ENCODE data around the gene RFPL4AL1.

Gene RFPL4AL1

GRCh38 chr19:55781112-55781511 is 12.2 kb downstream of the RFPL4AL1 start:
- H4K20me1 ChIP-seq (ENCODE audit: control insufficient read depth, insufficient read depth, low read depth, low read length) = no peaks in the 10 kb centered on the region
- no peak overlapping the region for H3K27ac ChIP-seq (ENCODE audit: low read depth, low read length)
- H3K79me2 ChIP-seq (ENCODE audit: control insufficient read depth, low read length) = no peaks in the 10 kb centered on the region
- H3K4me3 ChIP-seq (ENCODE audit: low read length) = no peak overlapping the region
- H3K9me3 ChIP-seq (ENCODE audit: control insufficient read depth, insufficient read depth, low read length) = no peaks in the 10 kb centered on the region
- H3K4me1 ChIP-seq (ENCODE audit: control insufficient read depth, low read length) = no peaks in the 10 kb centered on the region
- H3K9me2 ChIP-seq (replicated peaks; ENCODE audit: control insufficient read depth, low read length) = no peaks in the 10 kb centered on the region
- H3K4me2 ChIP-seq (ENCODE audit: low read length) = no peak overlapping the region
- no peak for TF ChIP-seq EZH2phosphoT487 (IDR thresholded peaks at IDR 0.05; ENCODE audit: borderline replicate concordance, low read length)
- H3F3A ChIP-seq (ENCODE audit: control insufficient read depth, insufficient read depth) = no peaks in the 10 kb centered on the region
- H3K36me3 ChIP-seq (ENCODE audit: control insufficient read depth, low read length) = no peaks in the 10 kb centered on the region
- H3K27me3 ChIP-seq (ENCODE audit: control insufficient read depth, low read length) = no peaks in the 10 kb centered on the region

GRCh38 chr19:55795021-55795420 is 26.1 kb downstream of the RFPL4AL1 start:
- Histone ChIP-seq H3F3A (ENCODE audit: control insufficient read depth, insufficient read depth) (no peaks in the 10 kb centered on the region), H3K4me2 (ENCODE audit: low read length) (no peak overlapping the region), H3K27me3 (ENCODE audit: control insufficient read depth, low read length) (no peaks in the 10 kb centered on the region), H3K4me3 (ENCODE audit: low read length) (no peak overlapping the region), H3K9me2 (replicated peaks; ENCODE audit: control insufficient read depth, low read length) (no peaks in the 10 kb centered on the region), H3K4me1 (ENCODE audit: control insufficient read depth, low read length) (peaks cover 4% of the 10 kb centered on the region; the same call in 1 of the 2 replicates), H3K9me3 (ENCODE audit: control insufficient read depth, insufficient read depth, low read length) (no peaks in the 10 kb centered on the region), H3K27ac (ENCODE audit: low read depth, low read length) (no peak overlapping the region), H3K36me3 (ENCODE audit: control insufficient read depth, low read length) (no peaks in the 10 kb centered on the region), H3K79me2 (ENCODE audit: control insufficient read depth, low read length) (no peaks in the 10 kb centered on the region), H4K20me1 (ENCODE audit: control insufficient read depth, insufficient read depth, low read depth, low read length) (no peaks in the 10 kb centered on the region)
- TF ChIP-seq EZH2phosphoT487 (IDR thresholded peaks at IDR 0.05; ENCODE audit: borderline replicate concordance, low read length) (no peak), CTCF (IDR thresholded peaks at IDR 0.05; ENCODE audit: low read depth, low read length, poor library complexity, severe bottlenecking) (no peak)

- no peak overlapping the region for H3K4me3 ChIP-seq (ENCODE audit: low read length)
- H4K20me1 ChIP-seq (ENCODE audit: control insufficient read depth, insufficient read depth, low read depth, low read length) = no peaks in the 10 kb centered on the region
- no peaks in the 10 kb centered on the region for H3K79me2 ChIP-seq (ENCODE audit: control insufficient read depth, low read length)
- no peak for TF ChIP-seq EZH2phosphoT487 (IDR thresholded peaks at IDR 0.05; ENCODE audit: borderline replicate concordance, low read length)
- no peak for TF ChIP-seq CTCF (IDR thresholded peaks at IDR 0.05; ENCODE audit: low read depth, low read length, poor library complexity, severe bottlenecking)
- peaks cover 10% of the 10 kb centered on the region for H3K4me1 ChIP-seq (ENCODE audit: control insufficient read depth, low read length)
- H3K27ac ChIP-seq (ENCODE audit: low read depth, low read length) = no peak overlapping the region
- no peaks in the 10 kb centered on the region for H3K27me3 ChIP-seq (ENCODE audit: control insufficient read depth, low read length)
- H3F3A ChIP-seq (ENCODE audit: control insufficient read depth, insufficient read depth) = no peaks in the 10 kb centered on the region
- no peaks in the 10 kb centered on the region for H3K36me3 ChIP-seq (ENCODE audit: control insufficient read depth, low read length)
- no peaks in the 10 kb centered on the region; the same call in 1 of the 2 replicates for H3K9me3 ChIP-seq (ENCODE audit: control insufficient read depth, insufficient read depth, low read length)
- H3K9me2 ChIP-seq (replicated peaks; ENCODE audit: control insufficient read depth, low read length) = no peaks in the 10 kb centered on the region
- H3K4me2 ChIP-seq (ENCODE audit: low read length) = peak overlapping the region; percentile 13; the same call in 1 of the 2 replicates
Measured at GRCh38 chr19:55801416-55801815, 32.5 kb downstream of the RFPL4AL1 start.

GRCh38 chr19:55802281-55802680 is 33.4 kb downstream of the RFPL4AL1 start:
- Histone ChIP-seq H3K4me1 (ENCODE audit: control insufficient read depth, low read length) (peaks cover 10% of the 10 kb centered on the region), H3K27ac (ENCODE audit: low read depth, low read length) (no peak overlapping the region), H3K4me3 (ENCODE audit: low read length) (no peak overlapping the region), H3K79me2 (ENCODE audit: control insufficient read depth, low read length) (no peaks in the 10 kb centered on the region), H3F3A (ENCODE audit: control insufficient read depth, insufficient read depth) (no peaks in the 10 kb centered on the region), H3K4me2 (ENCODE audit: low read length) (no peak overlapping the region), H3K36me3 (ENCODE audit: control insufficient read depth, low read length) (no peaks in the 10 kb centered on the region), H3K27me3 (ENCODE audit: control insufficient read depth, low read length) (no peaks in the 10 kb centered on the region), H4K20me1 (ENCODE audit: control insufficient read depth, insufficient read depth, low read depth, low read length) (no peaks in the 10 kb centered on the region), H3K9me3 (ENCODE audit: control insufficient read depth, insufficient read depth, low read length) (no peaks in the 10 kb centered on the region; the same call in 1 of the 2 replicates), H3K9me2 (replicated peaks; ENCODE audit: control insufficient read depth, low read length) (no peaks in the 10 kb centered on the region)
- TF ChIP-seq CTCF (IDR thresholded peaks at IDR 0.05; ENCODE audit: low read depth, low read length, poor library complexity, severe bottlenecking) (no peak), EZH2phosphoT487 (IDR thresholded peaks at IDR 0.05; ENCODE audit: borderline replicate concordance, low read length) (no peak)

Data from DOHH2 (cell line).